GM23338 (cell line): ENCODE measurements around the gene JARID2. TPM values are rescaled to one million over a fixed set of nuclear protein-coding genes. Genes with fewer than 3 reads are reported as not detected.

Source experiments
- ATAC-seq: fragments of 200-7000 bp; cut with Tn5 transposase; 3 replicates; pipeline ENCODE4 v1.9.1; 2020
- DNase-seq: peaks from one replicate; pipeline ENCODE4 v3.0.0-alpha.2; 2015; ENCODE audit warnings: low spot score
- H2AFZ ChIP-seq: fragments of 200-600 bp; sonication (generic); 2 replicates; pipeline ENCODE4 v1.8.0; 2016; ENCODE audit warnings: antibody characterized with exemption, mild to moderate bottlenecking, moderate library complexity
- H3F3A ChIP-seq: fragments of 200-600 bp; sonication (generic); replicated peaks from 2 replicates; pipeline ENCODE4 v1.8.0; 2017; ENCODE audit warnings: antibody characterized with exemption, mixed run types, low read depth
- H3K27ac ChIP-seq: fragments of 200-600 bp; sonication (generic); 2 replicates; pipeline ENCODE4 v1.6.1; 2016; ENCODE audit warnings: low read depth
- H3K27me3 ChIP-seq: fragments of 200-600 bp; sonication (generic); 2 replicates; pipeline ENCODE4 v1.8.0; 2016; ENCODE audit warnings: mild to moderate bottlenecking, mixed run types, moderate library complexity; ENCODE audit not compliant: insufficient read depth
- H3K36me3 ChIP-seq: fragments of 200-600 bp; sonication (generic); 2 replicates; pipeline ENCODE4 v1.8.0; 2016; ENCODE audit warnings: mild to moderate bottlenecking; ENCODE audit not compliant: insufficient read depth
- H3K4me1 ChIP-seq: fragments of 200-600 bp; sonication (generic); 2 replicates; pipeline ENCODE4 v1.8.0; 2016; ENCODE audit warnings: mild to moderate bottlenecking, moderate library complexity; ENCODE audit not compliant: insufficient read depth
- H3K4me2 ChIP-seq: fragments of 200-600 bp; sonication (generic); 2 replicates; pipeline ENCODE4 v1.7.1; 2017; ENCODE audit warnings: mixed run types
- H3K4me3 ChIP-seq: fragments of 200-600 bp; sonication (generic); 2 replicates; pipeline ENCODE4 v1.6.1; 2016; ENCODE audit warnings: mixed run types
- H3K79me2 ChIP-seq: fragments of 200-600 bp; sonication (generic); replicated peaks from 2 replicates; pipeline ENCODE4 v1.8.0; 2017; ENCODE audit warnings: mild to moderate bottlenecking; ENCODE audit not compliant: insufficient read depth
- H3K9me2 ChIP-seq: fragments of 200-600 bp; sonication (generic); 2 replicates; pipeline ENCODE4 v1.8.0; 2017; ENCODE audit not compliant: insufficient read depth
- H4K20me1 ChIP-seq: fragments of 200-600 bp; sonication (generic); replicated peaks from 2 replicates; pipeline ENCODE4 v1.8.0; 2017; ENCODE audit warnings: mild to moderate bottlenecking; ENCODE audit not compliant: insufficient read depth
- H3K27ac Mint-ChIP-seq: 2 replicates; pipeline ENCODE4 v1.8.0; 2020; ENCODE audit warnings: inconsistent platforms, mild to moderate bottlenecking, moderate library complexity, mixed read lengths
- H3K27me3 Mint-ChIP-seq: 3 replicates; pipeline ENCODE4 v1.8.0; 2022; ENCODE audit warnings: low read depth, mild to moderate bottlenecking, moderate library complexity, mixed read lengths, inconsistent platforms; ENCODE audit not compliant: insufficient read depth, poor library complexity
- H3K36me3 Mint-ChIP-seq: 3 replicates; pipeline ENCODE4 v1.8.0; 2021; ENCODE audit warnings: low read depth, mild to moderate bottlenecking, inconsistent platforms, moderate library complexity, mixed read lengths
- H3K4me1 Mint-ChIP-seq: 3 replicates; pipeline ENCODE4 v1.8.0; 2020; ENCODE audit warnings: mild to moderate bottlenecking, inconsistent platforms, mixed read lengths
- H3K4me3 Mint-ChIP-seq: 3 replicates; pipeline ENCODE4 v1.8.0; 2021; ENCODE audit warnings: moderate library complexity, mild to moderate bottlenecking, inconsistent platforms, mixed read lengths
- H3K9me3 Mint-ChIP-seq: 3 replicates; pipeline ENCODE4 v1.8.0; 2020; ENCODE audit warnings: moderate library complexity, mild to moderate bottlenecking, inconsistent platforms, mixed read lengths
- CTCF ChIP-seq, 2 experiments: fragments of 200-600 bp in 1 of 2; sonication (generic) in 1 of 2; conservative IDR thresholded peaks; 2 replicates each; pipeline versions ENCODE4 v1.5.1 to v1.6.1; 2016 to 2017; ENCODE audit warnings: antibody characterized with exemption in 2 of 2, low read depth in 2 of 2, mild to moderate bottlenecking in 2 of 2, moderate library complexity in 1 of 2
- ETS1 ChIP-seq: IDR thresholded peaks from 2 replicates; pipeline ENCODE4 v1.6.1; 2016; ENCODE audit warnings: antibody characterized with exemption
- EZH2 ChIP-seq: fragments of 200-600 bp; sonication (generic); IDR thresholded peaks from one replicate; pipeline ENCODE4 v1.8.0; 2017; ENCODE audit warnings: antibody characterized with exemption, mild to moderate bottlenecking, low read depth; ENCODE audit not compliant: unreplicated experiment
- EZH2phosphoT487 ChIP-seq: fragments of 200-600 bp; sonication (generic); IDR thresholded peaks from one replicate; pipeline ENCODE4 v1.8.1; 2018; ENCODE audit warnings: antibody characterized with exemption; ENCODE audit not compliant: unreplicated experiment
- NANOG ChIP-seq: IDR thresholded peaks from 2 replicates; pipeline ENCODE4 v1.6.1; 2016; ENCODE audit warnings: antibody characterized with exemption, borderline replicate concordance
- ZNF114 ChIP-seq: fragments of 250-450 bp; sonication (Bioruptor Pico); IDR thresholded peaks from 2 replicates; pipeline ENCODE4 v1.5.0; 2020; ENCODE audit warnings: mild to moderate bottlenecking, moderate library complexity
- ZNF331 ChIP-seq: fragments of 250-450 bp; sonication (Bioruptor Pico); IDR thresholded peaks from 2 replicates; pipeline ENCODE4 v1.5.0; 2020; ENCODE audit warnings: low read depth, mild to moderate bottlenecking, moderate library complexity
- polyA plus RNA-seq: library from polyadenylated mRNA; unstranded; fragments of >200 nt; fragmentation: Nextera tagmentation; extraction: Ambion mirVana; gene quantifications from 2 replicates; pipeline ENCODE4 v1.2.1, GENCODE V29; 2016
- total RNA-seq: library from RNA; depleted of rRNA; stranded (reverse); fragments of >200 nt; shearing (Covaris generic); gene quantifications from 2 replicates; pipeline ENCODE4 v1.2.3, GENCODE V29; 2014
- TF ChIP-seq, protein P1 (sequence below): fragments of 250-450 bp; sonication (Bioruptor Pico); IDR thresholded peaks from 2 replicates; pipeline ENCODE4 v1.5.0; 2020; ENCODE audit warnings: mild to moderate bottlenecking, moderate library complexity
- TF ChIP-seq, protein P2 (sequence below): IDR thresholded peaks from one replicate; pipeline ENCODE4 v1.6.1; 2018; ENCODE audit warnings: antibody characterized with exemption; ENCODE audit not compliant: unreplicated experiment

The JARID2 gene
- total and polyA plus RNA-seq, 2 experiments from 2014 or later = 92.8 to 196 TPM

GRCh38 chr6:15411766-15412165 lies 165.9 kb downstream of the JARID2 start:
- peaks cover 77% of the 10 kb centered on the region for H3K4me1 Mint-ChIP-seq
- Histone ChIP-seq H3K27me3 (no peaks in the 10 kb centered on the region), H3K36me3 (peaks cover 12% of the 10 kb centered on the region), H3K9me2 (no peaks in the 10 kb centered on the region), H3K79me2 (peaks cover 90% of the 10 kb centered on the region), H3K4me1 (peaks cover 76% of the 10 kb centered on the region), H3F3A (peaks cover 1% of the 10 kb centered on the region; the same call in 1 of the 2 replicates), H2AFZ (no peak overlapping the region), H4K20me1 (peaks cover 76% of the 10 kb centered on the region), H3K27ac (no peak overlapping the region), H3K4me3 (no peak overlapping the region), H3K4me2 (peak overlapping the region; percentile 62)
- H3K36me3 Mint-ChIP-seq = peaks cover 61% of the 10 kb centered on the region
- ATAC-seq (peak; percentile 36), DNase-seq (no peak)
- TF ChIP-seq ETS1 (no peak), EZH2phosphoT487 (no peak), ZNF331 (CRISPR knock-in tag) (no peak), CTCF (conservative IDR thresholded peaks at IDR 0.05; ENCODE audit: low read depth in 2 of 2) (no peak), ZNF114 (CRISPR knock-in tag) (no peak), NANOG (no peak), EZH2 (no peak)
- TF ChIP-seq, protein P1, sequence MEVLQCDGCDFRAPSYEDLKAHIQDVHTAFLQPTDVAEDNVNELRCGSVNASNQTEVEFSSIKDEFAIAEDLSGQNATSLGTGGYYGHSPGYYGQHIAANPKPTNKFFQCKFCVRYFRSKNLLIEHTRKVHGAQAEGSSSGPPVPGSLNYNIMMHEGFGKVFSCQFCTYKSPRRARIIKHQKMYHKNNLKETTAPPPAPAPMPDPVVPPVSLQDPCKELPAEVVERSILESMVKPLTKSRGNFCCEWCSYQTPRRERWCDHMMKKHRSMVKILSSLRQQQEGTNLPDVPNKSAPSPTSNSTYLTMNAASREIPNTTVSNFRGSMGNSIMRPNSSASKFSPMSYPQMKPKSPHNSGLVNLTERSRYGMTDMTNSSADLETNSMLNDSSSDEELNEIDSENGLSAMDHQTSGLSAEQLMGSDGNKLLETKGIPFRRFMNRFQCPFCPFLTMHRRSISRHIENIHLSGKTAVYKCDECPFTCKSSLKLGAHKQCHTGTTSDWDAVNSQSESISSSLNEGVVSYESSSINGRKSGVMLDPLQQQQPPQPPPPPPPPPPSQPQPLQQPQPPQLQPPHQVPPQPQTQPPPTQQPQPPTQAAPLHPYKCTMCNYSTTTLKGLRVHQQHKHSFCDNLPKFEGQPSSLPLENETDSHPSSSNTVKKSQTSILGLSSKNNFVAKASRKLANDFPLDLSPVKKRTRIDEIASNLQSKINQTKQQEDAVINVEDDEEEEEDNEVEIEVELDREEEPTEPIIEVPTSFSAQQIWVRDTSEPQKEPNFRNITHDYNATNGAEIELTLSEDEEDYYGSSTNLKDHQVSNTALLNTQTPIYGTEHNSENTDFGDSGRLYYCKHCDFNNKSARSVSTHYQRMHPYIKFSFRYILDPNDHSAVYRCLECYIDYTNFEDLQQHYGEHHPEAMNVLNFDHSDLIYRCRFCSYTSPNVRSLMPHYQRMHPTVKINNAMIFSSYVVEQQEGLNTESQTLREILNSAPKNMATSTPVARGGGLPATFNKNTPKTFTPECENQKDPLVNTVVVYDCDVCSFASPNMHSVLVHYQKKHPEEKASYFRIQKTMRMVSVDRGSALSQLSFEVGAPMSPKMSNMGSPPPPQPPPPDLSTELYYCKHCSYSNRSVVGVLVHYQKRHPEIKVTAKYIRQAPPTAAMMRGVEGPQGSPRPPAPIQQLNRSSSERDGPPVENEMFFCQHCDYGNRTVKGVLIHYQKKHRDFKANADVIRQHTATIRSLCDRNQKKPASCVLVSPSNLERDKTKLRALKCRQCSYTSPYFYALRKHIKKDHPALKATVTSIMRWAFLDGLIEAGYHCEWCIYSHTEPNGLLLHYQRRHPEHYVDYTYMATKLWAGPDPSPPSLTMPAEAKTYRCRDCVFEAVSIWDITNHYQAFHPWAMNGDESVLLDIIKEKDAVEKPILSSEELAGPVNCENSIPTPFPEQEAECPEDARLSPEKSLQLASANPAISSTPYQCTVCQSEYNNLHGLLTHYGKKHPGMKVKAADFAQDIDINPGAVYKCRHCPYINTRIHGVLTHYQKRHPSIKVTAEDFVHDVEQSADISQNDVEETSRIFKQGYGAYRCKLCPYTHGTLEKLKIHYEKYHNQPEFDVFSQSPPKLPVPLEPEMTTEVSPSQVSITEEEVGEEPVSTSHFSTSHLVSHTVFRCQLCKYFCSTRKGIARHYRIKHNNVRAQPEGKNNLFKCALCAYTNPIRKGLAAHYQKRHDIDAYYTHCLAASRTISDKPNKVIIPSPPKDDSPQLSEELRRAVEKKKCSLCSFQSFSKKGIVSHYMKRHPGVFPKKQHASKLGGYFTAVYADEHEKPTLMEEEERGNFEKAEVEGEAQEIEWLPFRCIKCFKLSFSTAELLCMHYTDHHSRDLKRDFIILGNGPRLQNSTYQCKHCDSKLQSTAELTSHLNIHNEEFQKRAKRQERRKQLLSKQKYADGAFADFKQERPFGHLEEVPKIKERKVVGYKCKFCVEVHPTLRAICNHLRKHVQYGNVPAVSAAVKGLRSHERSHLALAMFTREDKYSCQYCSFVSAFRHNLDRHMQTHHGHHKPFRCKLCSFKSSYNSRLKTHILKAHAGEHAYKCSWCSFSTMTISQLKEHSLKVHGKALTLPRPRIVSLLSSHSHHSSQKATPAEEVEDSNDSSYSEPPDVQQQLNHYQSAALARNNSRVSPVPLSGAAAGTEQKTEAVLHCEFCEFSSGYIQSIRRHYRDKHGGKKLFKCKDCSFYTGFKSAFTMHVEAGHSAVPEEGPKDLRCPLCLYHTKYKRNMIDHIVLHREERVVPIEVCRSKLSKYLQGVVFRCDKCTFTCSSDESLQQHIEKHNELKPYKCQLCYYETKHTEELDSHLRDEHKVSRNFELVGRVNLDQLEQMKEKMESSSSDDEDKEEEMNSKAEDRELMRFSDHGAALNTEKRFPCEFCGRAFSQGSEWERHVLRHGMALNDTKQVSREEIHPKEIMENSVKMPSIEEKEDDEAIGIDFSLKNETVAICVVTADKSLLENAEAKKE (CRISPR knock-in tag) = no peak
- TF ChIP-seq, protein P2, sequence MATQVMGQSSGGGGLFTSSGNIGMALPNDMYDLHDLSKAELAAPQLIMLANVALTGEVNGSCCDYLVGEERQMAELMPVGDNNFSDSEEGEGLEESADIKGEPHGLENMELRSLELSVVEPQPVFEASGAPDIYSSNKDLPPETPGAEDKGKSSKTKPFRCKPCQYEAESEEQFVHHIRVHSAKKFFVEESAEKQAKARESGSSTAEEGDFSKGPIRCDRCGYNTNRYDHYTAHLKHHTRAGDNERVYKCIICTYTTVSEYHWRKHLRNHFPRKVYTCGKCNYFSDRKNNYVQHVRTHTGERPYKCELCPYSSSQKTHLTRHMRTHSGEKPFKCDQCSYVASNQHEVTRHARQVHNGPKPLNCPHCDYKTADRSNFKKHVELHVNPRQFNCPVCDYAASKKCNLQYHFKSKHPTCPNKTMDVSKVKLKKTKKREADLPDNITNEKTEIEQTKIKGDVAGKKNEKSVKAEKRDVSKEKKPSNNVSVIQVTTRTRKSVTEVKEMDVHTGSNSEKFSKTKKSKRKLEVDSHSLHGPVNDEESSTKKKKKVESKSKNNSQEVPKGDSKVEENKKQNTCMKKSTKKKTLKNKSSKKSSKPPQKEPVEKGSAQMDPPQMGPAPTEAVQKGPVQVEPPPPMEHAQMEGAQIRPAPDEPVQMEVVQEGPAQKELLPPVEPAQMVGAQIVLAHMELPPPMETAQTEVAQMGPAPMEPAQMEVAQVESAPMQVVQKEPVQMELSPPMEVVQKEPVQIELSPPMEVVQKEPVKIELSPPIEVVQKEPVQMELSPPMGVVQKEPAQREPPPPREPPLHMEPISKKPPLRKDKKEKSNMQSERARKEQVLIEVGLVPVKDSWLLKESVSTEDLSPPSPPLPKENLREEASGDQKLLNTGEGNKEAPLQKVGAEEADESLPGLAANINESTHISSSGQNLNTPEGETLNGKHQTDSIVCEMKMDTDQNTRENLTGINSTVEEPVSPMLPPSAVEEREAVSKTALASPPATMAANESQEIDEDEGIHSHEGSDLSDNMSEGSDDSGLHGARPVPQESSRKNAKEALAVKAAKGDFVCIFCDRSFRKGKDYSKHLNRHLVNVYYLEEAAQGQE = no peak
- H3K27ac Mint-ChIP-seq = peak overlapping the region; percentile 50
- H3K4me3 Mint-ChIP-seq = no peak overlapping the region; the same call in 2 of the 3 replicates
- peaks cover 22% of the 10 kb centered on the region for H3K9me3 Mint-ChIP-seq
- H3K27me3 Mint-ChIP-seq = peaks cover 17% of the 10 kb centered on the region
